Left lobe of liver (tissue), 2 donors: ENCODE results near the gene THSD1. TPM values are rescaled to one million over a fixed set of nuclear protein-coding genes. Genes with fewer than 3 reads are reported as not detected.
A peak's percentile ranks its signal among the peaks of the same experiment; 100 is the strongest.

Experiments
- ATAC-seq: fragments of 200-7000 bp; cut with Tn5 transposase; one replicate; pipeline ENCODE4 v1.9.1; 2020; ENCODE audit warnings: mild to moderate bottlenecking, moderate library complexity
- DNase-seq: peaks from one replicate; pipeline ENCODE4 v3.0.0-alpha.2; 2020; ENCODE audit warnings: low spot score
- total RNA-seq: library from RNA; stranded (reverse); gene quantifications from one replicate; pipeline ENCODE4 v1.2.1, GENCODE V29; 2021
- donor health status: DM: no; HTN: no; CAD: no; lungs with moderate emphysema.
- donor health status: DM: no; HTN: yes; CAD: no.

THSD1 gene, protein sequence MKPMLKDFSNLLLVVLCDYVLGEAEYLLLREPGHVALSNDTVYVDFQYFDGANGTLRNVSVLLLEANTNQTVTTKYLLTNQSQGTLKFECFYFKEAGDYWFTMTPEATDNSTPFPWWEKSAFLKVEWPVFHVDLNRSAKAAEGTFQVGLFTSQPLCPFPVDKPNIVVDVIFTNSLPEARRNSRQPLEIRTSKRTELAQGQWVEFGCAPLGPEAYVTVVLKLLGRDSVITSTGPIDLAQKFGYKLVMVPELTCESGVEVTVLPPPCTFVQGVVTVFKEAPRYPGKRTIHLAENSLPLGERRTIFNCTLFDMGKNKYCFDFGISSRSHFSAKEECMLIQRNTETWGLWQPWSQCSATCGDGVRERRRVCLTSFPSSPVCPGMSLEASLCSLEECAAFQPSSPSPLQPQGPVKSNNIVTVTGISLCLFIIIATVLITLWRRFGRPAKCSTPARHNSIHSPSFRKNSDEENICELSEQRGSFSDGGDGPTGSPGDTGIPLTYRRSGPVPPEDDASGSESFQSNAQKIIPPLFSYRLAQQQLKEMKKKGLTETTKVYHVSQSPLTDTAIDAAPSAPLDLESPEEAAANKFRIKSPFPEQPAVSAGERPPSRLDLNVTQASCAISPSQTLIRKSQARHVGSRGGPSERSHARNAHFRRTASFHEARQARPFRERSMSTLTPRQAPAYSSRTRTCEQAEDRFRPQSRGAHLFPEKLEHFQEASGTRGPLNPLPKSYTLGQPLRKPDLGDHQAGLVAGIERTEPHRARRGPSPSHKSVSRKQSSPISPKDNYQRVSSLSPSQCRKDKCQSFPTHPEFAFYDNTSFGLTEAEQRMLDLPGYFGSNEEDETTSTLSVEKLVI
- total RNA-seq = 0.88 TPM

DNA sequence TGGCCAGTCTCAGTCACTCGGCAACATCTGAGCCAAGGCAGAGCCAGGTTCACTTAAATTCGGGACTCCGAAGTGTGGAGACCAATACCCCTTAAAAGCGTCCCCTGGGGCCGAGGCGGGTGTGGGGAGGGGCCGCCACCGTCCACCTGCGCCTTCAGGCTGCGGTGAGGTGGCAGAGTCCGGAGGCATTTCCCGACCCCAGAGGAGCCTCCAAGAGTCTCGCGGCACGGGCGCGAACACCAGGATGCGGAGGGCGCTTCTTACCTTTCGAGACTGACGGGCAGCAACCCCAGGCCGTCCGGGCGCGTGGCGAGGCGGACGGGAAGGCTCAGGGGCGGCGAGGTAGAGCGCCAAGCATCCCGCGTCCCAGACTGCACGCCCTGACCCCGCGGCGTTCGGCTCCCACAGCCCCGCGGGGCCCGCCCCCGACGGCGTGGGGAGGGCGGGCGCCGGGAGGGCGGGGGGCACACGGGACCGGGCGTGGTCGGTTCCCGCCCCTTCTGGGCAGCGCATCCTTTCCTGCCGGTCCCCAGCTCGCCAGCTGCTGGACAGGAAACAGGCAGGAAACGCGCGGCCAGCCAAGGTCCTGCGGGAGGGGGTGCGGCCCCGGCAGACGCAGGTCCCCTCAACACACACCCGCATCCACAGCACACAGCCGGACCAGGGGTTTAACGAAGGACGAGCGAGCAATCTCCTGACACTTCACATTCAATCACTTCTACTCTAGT, at the start of gene THSD1:
Gene THSD1, minus strand, starts transcription at position 406 of the 728 bp plus-strand sequence. CDS start 3,572 bp downstream, outside the sequence.
- peak; percentile 72 for DNase-seq

DNA sequence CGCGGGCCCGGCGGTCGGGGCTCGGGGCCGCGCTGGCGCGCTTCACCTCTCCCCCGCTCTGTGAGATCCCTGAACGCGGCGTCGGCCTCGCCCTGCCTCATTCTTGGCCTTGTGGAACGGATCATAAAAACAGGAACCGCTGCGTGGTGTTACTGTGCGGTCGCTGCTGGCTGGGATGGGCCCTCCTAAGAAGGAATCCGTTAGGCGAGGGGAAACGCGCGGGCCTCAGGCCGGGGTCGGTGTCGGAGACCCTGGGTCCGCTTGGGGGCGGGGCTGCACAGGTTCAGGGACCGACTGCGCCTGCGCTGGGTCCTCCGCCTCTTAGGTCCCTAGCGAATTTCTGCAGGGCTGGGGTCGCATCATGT, 49.7 kb upstream of the THSD1 start:
- DNase-seq (peak; percentile 73), ATAC-seq (peak; percentile 69)

More for the DNA sequence above, at the start of gene THSD1:
- peak; percentile 89 for ATAC-seq

DNA sequence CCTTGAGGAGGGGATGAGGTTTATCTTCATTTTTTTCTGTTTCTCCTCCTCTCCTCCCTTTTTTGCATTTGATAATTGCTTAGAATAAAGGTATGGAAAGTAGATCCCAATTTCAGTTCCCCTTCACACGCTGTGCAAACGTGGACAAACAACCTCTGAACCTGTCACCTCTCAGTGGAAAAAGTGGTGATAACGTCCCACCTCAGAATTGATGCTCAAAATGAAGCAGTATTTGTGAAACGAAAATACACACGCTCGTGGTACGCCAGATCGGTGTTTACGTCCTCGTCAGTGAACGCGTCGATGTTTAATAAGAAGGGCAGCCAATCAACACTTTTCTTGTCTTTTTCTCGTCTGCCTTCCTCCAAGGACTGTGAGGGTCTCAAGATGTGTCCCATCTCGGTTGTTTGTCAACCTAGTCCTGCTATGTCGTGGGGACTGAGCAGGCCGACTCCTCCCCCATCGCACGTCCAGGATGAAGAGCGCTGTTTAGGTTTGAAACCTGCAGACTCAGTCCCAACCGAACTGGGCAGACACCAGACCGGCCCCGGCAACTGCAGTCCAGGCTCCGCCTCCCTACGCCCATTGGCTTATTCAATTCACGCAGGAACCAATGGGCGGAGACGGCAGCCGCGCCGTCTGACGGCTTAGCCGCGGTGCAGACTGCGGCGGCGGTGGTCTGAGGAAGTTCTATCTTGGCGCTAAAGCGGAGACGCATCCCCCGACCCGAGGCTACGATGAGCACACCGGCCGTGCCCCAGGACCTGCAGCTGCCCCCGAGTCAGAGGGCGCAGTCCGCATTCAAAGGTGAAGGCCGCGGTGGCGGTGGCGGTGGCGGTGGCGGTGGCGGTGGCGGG, 49.1 kb upstream of the THSD1 start, which contains the start of gene CKAP2:
Gene CKAP2, plus strand, starts transcription at position 659 of the 857 bp plus-strand sequence. Its CDS starts 79 bp downstream, at position 738.
- ATAC-seq = peak; percentile 85
- peak; percentile 92 for DNase-seq

DNA sequence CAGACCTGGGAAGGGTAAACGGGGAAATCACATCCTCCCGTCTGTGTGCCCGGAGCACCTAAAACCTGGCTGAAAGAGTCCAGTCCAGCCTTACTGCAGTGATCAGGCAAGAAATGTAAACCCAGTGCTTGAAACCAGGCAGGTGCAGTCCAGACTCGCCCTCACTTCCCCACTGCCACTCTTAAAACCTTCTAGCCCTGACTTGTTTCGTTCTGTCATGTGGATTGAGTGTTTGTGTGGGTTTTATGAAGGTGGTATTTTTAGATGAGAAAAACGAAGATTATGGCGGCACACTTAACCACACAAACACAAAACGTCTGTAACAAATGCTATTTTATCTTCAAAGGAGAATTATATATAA, 48.5 kb upstream of the THSD1 start:
- no peak for ATAC-seq
- no peak for DNase-seq

DNA sequence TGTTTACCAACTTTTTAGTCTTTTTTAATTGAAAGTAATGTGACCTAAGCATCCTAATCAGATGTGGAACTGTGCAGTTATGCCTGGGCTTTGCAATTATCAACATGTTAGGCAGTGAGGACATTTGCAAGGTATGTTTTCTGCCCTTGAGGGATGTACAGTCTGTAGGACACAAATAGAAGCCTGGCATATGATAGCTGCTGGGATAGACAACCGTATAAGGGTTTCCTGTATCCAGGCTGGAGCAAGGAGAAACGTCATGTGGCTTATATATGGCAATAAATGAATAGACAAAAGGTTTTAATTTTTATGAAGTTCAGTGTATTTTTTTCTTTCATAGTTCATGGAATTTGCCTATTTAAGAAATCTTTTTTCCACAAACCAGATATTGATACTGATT, 46.5 kb upstream of the THSD1 start:
- no peak for ATAC-seq
- DNase-seq = no peak

DNA sequence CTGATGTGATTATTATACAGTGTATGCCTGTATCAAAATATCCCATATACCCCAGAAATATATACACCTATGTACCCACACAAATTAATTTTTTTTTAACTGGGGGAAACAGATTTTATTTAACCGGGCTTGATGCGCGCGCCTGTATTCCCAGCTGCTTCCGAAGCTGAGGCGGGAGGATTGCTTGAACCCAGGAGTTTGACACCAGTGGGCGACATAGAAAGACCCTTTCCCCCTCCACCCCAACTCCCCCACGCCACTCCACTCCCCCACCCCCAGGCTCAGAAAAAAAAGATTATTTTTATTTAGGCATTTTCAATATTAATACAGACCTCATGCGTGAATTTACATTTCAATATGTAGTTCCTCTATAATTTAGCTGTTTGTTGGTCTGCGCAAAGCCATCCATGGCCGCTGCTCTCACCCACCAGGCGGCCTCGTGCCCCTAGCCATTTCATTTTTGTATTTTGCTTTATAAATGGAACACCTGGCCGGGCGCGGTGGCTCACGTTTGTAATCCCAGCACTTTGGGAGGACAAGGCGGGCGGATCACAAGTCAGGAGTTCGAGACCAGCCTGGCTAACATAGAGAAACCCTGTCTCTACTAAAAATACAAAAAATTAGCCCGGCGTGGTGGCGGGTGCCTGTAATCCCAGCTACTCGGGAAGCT, 45.3 kb upstream of the THSD1 start:
- ATAC-seq = no peak

DNA sequence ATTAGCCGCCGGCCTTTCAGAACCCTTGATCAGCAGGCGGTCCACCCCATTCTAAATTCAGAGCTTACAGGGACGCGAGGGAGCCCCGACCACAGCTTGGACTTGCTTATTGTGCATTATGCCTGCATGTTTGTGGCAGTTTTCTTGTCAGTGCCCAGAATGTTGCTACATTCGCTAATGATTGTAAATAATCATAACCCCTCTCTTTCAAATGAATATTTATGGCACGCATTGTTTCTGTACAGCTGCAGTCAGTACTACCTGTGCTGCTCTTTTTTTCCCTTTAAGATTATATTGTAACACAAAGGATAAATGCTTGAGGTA, 44.8 kb upstream of the THSD1 start:
- DNase-seq (no peak), ATAC-seq (no peak)

More for the DNA sequence above, 45.3 kb upstream of the THSD1 start:
- DNase-seq = no peak

DNA sequence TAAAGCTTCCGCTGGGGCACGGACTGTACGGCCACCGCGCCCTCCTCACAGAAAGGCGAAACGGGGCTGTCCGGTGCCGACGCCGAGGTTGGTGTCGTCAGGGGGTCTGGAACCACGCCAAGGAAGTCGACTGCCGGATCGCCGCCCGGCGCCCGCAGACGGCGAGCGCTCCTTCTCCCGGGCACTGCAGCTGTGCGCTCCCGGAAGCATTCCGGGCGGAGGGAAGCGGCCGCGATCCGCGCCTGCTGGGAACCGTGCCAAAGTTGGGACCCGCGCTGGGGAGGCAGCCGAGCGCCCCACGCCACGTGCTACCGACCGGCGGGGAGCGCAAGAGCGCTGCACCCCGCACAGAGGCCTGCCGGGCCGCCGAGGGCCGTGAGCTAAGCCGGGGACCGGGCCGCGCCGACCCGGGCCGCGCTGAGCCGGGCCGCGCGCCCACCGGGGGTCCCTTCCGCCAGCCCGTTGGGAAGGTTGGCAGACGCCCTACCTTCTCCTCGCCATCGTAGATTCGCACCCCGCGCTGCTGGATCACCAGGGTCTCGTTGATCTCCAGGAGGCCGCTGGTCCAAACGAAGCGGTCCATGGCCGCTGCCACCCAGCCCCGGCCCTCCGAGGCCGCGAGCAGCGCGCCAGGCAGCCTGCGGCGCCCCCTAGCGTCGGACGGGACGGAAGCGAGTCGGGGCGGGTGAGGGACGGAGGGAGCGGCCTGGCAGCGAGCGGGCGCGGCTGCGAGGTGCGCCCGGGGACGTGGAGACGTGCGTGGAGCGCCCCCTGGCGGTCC, 44.2 kb upstream of the THSD1 start, which contains the start of gene VPS36:
Gene VPS36, minus strand, starts transcription at position 623 of the 781 bp plus-strand sequence. Its CDS starts 40 bp downstream, at position 583.
- DNase-seq (peak; percentile 97), ATAC-seq (peak; percentile 88)

DNA sequence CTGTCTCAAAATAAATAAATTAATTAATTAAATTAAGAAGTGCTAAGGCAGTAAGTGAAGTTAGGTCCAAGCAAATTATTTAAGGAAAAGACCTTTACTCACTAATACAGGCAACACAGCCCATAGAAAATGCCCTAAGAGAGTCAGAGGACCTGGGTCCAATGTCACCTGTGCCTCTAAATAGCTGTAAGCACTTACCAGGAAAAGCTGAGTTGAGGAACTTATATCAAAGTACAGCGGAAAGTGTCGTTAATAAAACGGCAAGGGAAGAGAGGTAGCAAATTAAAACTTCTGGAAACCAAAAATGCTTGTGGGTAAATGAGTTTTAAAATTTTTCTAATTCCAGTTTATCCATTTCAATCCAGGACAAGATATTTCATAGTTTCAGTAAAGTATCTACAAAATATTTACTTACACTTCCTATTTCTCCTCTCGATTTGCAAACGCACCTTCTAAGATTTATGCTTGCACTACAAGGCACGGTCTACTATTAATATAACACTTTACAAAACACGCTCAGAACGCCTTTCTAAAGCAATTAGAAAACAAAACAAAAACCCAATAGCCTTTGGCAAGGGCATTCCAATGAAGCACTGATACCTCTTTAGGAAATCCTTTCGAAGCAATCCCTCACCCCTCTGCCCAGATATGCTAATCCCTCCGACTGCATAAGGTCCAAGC, 43.5 kb upstream of the THSD1 start:
- DNase-seq (no peak), ATAC-seq (no peak)

DNA sequence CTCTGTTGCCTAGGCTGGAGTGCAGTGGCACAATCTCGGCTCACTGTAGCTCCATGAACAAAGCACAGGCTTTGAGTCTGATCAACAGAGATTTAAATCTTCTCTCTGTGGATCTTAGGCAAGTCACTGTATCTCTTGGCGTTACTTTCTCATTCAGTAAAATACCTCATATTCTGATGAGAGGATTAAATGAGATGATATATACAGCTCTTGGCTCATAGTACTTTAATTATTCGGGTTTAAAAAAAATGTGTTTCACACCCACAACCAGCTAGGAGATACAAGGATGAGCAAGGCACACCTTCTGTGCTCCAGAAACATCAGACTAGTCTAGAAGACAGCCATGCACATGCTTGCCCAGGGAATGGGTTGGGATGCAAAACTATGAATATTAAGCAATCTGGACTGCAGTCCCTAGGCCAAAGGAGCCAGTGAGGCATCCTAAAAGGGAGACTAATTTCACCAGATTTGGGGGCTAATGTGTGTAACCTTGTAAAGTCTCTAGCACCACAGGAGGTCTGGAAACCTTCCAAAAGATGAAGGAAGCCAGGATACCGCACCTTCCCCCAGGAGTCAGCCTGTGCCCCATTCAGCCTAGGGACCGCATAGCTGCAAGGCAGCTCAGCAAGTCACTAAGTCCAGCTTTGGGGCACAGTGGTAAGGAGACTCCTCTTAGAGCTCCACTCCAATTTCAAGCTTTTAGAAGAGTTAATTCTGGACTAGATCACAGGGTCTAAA, 42.0 kb upstream of the THSD1 start:
- no peak for ATAC-seq
- no peak for DNase-seq

DNA sequence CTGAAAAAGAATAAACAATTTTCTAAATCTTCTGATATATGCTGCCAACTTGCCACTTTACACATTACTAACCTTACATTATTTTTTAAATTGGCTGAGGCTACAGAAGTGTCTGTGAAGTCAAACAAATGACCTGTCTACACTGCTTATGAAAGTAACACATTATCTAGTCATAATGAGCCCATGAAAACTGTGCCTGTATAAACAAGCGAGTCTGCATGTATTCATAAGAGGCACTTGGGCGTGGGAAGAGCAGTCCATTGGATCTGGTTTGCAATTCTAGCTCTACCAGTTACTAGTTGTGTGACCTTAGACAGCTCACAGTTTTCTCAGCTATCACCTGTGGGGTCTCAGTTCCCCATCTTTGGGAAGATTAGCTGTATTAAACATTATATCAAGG, 41.4 kb upstream of the THSD1 start:
- DNase-seq (no peak), ATAC-seq (no peak)

DNA sequence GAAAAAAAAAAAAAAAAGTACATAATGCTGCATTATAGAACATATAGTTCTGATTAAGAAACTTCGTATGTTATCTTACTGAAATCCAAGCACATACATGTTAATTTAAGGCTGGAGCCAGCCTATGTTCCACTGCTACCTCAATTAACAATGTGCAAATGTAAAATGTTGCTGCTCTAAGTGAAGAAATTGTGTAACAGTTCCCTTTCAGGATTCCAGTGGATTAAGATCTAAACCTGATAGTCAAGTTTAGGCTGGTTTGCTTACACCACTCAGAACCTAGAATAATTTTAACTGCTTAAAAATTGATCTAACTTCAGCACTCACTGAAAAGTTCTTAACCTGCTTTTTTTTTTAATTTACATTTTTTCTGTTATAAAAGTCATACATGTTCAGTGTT, 40.3 kb upstream of the THSD1 start:
- DNase-seq (no peak), ATAC-seq (no peak)

DNA sequence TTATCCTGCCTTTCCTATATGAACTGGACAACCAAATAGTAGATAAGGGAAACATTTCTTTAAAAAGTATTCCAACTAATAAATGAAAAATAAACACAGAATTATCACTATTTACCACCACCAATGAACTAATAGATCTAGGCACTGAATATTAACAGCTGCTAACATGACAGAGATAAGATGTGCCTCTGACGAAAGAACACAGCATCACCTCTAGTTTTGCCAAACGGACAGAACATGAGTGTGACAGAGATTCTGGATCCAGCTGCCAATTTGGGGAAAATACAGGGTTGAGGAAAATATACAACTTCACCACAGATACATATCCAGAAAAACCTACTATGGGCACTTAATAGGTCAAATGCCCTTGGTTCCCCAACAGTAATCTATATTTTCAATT, 26.5 kb upstream of the THSD1 start:
- DNase-seq = no peak
- ATAC-seq = no peak

DNA sequence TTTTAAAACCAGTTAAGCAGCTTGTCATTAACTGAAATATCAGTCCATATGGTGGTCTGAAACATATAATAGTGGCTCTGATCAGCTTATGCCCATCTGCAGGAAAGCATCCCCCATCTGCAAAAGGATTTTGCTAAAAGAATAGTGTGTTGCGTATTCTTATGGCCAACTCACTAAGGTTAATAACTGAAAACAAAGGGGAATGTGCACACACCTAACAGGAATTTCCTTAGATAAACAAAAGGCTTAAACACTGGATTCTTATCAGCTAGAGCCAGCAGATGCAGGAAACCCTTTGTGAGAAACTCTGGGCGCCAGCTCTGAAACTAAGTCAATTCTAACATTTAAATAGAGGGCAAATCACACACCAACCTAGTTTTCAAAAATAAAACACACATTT, 22.3 kb upstream of the THSD1 start:
- no peak for ATAC-seq

DNA sequence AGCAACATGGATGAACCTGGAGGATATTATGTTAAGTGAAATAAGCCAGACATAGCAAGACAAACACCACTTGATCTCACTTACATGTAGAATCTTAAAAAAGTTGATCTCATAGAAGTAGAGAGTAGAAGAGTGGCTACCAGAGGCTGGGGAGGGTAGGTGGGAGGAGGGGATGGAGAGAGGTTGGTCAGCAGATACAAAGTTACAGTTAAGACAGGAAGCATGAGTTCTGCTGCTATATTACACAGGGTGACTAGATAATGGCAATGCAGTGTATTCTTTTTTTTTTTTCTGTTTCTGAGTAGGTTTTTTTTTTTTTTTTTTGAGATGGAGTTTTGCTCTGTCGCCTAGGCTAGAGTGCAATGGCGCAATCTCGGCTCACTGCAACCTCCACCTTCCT, 15.2 kb upstream of the THSD1 start:
- DNase-seq = no peak
- ATAC-seq = no peak

More for the DNA sequence above, 22.3 kb upstream of the THSD1 start:
- no peak for DNase-seq

DNA sequence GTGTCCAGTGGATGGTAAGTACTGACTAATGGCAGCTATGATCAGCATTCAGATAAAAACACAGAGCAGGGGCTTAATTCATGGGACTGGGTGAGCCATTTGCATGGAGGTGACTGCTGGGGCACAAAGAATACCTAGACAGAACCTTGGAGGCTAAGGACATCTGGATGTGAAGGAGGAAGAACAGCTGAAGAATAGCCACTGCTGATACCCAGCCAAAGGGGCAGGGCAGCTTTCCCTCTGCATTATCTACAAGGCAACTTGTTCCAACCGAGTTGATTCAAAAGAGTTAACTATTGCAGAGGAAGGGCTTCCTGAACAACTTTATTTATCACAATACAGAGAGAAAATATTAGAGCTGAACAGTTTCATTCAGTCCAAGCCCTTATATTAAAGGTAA, 13.1 kb upstream of the THSD1 start:
- ATAC-seq (no peak), DNase-seq (no peak)

DNA sequence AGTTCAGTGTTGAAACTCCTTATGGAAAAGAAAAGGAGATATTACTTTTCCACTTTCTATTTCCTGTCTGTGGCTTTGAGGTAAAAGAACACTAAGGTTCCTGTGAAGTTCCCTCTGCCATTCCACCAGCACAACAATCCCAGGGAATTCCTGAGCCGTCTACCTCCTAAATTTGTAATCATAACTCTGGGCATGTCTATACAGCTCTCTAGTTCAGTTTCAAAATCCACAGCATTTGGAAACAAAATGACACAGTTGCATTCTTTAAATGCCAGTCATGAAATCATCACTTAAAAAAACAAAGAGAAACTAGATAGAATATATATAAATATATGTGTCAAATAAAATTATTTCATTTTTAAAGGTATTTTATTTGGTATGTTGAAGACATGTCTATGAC, 9.0 kb upstream of the THSD1 start:
- DNase-seq (no peak), ATAC-seq (no peak)

DNA sequence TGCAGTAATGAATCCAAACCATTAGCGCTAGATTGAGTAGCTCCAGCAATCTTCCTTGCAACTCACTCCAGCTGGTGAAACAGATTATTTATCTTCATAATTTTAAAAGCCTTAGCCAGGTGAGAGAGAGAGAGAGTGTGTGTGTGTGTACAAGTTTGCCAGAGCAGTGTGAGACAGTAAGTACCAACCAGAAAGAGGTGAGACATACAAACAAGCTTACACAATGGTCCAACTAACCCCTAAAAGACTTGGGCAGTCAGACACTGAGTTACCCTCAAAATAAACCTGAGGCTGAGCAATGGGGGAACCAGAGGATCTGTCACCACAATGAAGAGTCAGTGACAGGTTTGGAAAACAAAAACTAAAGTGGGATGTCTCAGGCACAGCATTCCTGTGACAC, 8.1 kb upstream of the THSD1 start:
- ATAC-seq (no peak), DNase-seq (no peak)
